Epithelial cell of esophagus (primary cell): Measurements from ENCODE around the gene PROSER2.

Experiments used
- DNase-seq: peaks from one replicate; pipeline ENCODE4 v3.0.0; 2010; ENCODE audit warnings: low read depth
- H3K4me3 ChIP-seq: 2 replicates; pipeline ENCODE4 v1.5.1; 2011; ENCODE audit warnings: mild to moderate bottlenecking, low read length, control low read depth
- CTCF ChIP-seq: IDR thresholded peaks from 2 replicates; pipeline ENCODE4 v1.5.1; 2011; ENCODE audit warnings: low read depth, mild to moderate bottlenecking, low read length, control low read depth, inconsistent platforms; ENCODE audit not compliant: insufficient read depth; ENCODE audit errors: missing control alignments

The PROSER2 gene

GRCh38 chr10:11783558-11783865 is 39.6 kb upstream of the PROSER2 start:
- TF ChIP-seq CTCF, result no peak
- DNase-seq, result peak; percentile 78
- no peak overlapping the region for H3K4me3 ChIP-seq

- DNase-seq, result no peak
- no peak overlapping the region for H3K4me3 ChIP-seq
- no peak for TF ChIP-seq CTCF
These were observed 35.8 kb upstream of the PROSER2 start for GRCh38 chr10:11787374-11787773.

GRCh38 chr10:11787846-11788245 is 35.3 kb upstream of the PROSER2 start:
- no peak for DNase-seq
- H3K4me3 ChIP-seq, result no peak overlapping the region
- TF ChIP-seq CTCF, result no peak

DNA sequence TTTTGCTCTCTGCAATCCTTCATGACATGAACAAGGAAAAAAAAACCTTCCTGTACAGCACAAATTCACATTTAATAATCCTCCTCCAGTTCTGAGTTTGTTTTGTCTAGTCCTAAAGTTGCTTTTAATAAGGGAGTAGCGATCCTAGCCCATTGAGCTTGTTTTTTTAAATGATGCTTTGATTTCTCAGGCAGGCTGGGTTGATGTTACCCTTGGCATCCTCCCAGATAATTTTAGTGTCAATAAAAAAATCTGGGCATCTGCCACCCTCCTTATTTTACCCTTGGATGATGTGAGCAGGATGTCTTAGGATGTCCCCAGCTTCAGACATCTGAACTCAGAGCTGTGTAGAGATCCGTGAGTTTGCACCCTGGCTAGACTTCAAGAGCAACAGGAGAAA is 33.9 kb upstream of the PROSER2 start:
- H3K4me3 ChIP-seq, result no peak overlapping the region
- DNase-seq, result no peak
- TF ChIP-seq CTCF, result no peak

GRCh38 chr10:11789956-11790355 is 33.2 kb upstream of the PROSER2 start:
- no peak for TF ChIP-seq CTCF
- H3K4me3 ChIP-seq, result no peak overlapping the region
- DNase-seq, result no peak

DNA sequence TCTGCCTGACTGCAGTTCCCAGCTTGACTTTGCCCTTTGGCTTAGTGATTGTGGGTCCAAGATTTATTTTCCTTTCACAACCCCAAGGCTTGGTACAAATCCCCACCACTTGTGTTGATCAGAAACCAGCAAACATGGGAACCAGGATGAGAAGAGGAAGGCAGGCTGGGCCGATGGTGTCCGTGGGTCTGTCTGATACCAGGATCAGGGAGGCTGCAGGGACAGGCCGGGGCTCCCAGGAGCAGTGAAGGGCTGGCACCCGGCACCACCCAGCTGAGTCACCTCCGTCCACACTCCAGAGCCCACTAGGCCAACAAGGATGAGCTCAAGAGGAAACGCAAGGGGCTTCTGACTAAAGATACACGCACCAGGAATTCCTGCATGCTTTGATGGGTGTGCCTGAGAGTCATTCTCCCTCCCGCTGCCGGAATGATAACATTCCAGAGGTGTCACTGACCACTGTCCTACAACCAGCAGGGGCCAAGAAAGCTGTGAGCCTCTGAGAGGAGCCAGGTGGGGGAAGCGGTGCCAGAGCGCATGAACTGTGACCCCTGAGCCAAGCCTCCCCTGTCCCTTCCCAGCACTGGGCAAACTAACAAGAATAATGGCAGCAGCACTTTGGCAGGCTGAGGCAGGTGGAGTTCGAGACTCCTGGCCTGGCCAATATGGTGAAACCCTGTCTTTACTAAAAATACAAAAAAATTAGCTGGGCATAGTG is 29.2 kb upstream of the PROSER2 start:
- peak; percentile 92 for DNase-seq
- TF ChIP-seq CTCF, result no peak
- no peak overlapping the region for H3K4me3 ChIP-seq

GRCh38 chr10:11794566-11794965 is 28.6 kb upstream of the PROSER2 start:
- no peak overlapping the region for H3K4me3 ChIP-seq
- no peak for DNase-seq
- no peak for TF ChIP-seq CTCF
